DMS53 (cell line): Measurements from ENCODE around the gene HOXB2.
A peak's percentile ranks its signal among the peaks of the same experiment; 100 is the strongest.

ENCODE experiments used
- DNase-seq: peaks from one replicate; lab custom pipeline; 2025; lab: John Stamatoyannopoulos, UW

Gene HOXB2

GRCh38 chr17:48545022-48545375 is at the start of gene HOXB2:
Gene HOXB2, minus strand, starts transcription at chr17:48545109. Its CDS starts 198 bp downstream, at chr17:48544911.
- no peak for DNase-seq

GRCh38 chr17:48593840-48594537 is 49.1 kb upstream of the HOXB2 start:
- peak; percentile 80 for DNase-seq

- peak; percentile 64 for DNase-seq
Measured at GRCh38 chr17:48593126-48593829, 48.4 kb upstream of the HOXB2 start, which contains the start of gene HOXB5. Gene HOXB5, minus strand, starts transcription at chr17:48593779. Its CDS starts 97 bp downstream, at chr17:48593682.

- peak; percentile 45 for DNase-seq
Measured at GRCh38 chr17:48592577-48592976, 47.7 kb upstream of the HOXB2 start.

- no peak for DNase-seq
Measured at GRCh38 chr17:48592057-48592514, 47.2 kb upstream of the HOXB2 start.

- no peak for DNase-seq
Measured at GRCh38 chr17:48591255-48592056, 46.5 kb upstream of the HOXB2 start.

GRCh38 chr17:48590607-48591161 is 45.8 kb upstream of the HOXB2 start:
- DNase-seq, result no peak

- DNase-seq, result no peak
Measured at GRCh38 chr17:48589831-48590606, 45.1 kb upstream of the HOXB2 start, which contains the start of gene HOXB3. Gene HOXB3, minus strand, starts transcription at chr17:48590241. Its CDS starts 37,767 bp downstream, at chr17:48552474.

GRCh38 chr17:48589060-48589830 is 44.3 kb upstream of the HOXB2 start:
- no peak for DNase-seq

- no peak for DNase-seq
Measured at GRCh38 chr17:48588528-48588927, 43.6 kb upstream of the HOXB2 start.

GRCh38 chr17:48588074-48588415 is 43.1 kb upstream of the HOXB2 start:
- no peak for DNase-seq

- peak; percentile 63 for DNase-seq
Measured at GRCh38 chr17:48587276-48588073, 42.6 kb upstream of the HOXB2 start.

- no peak for DNase-seq
Measured at GRCh38 chr17:48586355-48587258, 41.7 kb upstream of the HOXB2 start.

- no peak for DNase-seq
Measured at GRCh38 chr17:48584223-48584741, 39.4 kb upstream of the HOXB2 start.

GRCh38 chr17:48583708-48584222 is 38.9 kb upstream of the HOXB2 start:
- no peak for DNase-seq

- no peak for DNase-seq
Measured at GRCh38 chr17:48582750-48583069, 37.8 kb upstream of the HOXB2 start.

- DNase-seq, result no peak
Measured at GRCh38 chr17:48579760-48580554, 35.0 kb upstream of the HOXB2 start.

- no peak for DNase-seq
Measured at GRCh38 chr17:48579471-48579759, 34.5 kb upstream of the HOXB2 start.
